ENCODE data around the gene SS18L1.

The SS18L1 gene

GRCh38 chr20:62215991-62216635, 72.5 kb downstream of the SS18L1 start:
- no peak overlapping the region for H3K4me3 ChIP-seq (ENCODE audit: low read length, poor library complexity, severe bottlenecking)
- no peaks in the 10 kb centered on the region for H3K4me1 ChIP-seq (ENCODE audit: insufficient read depth, low read length, poor library complexity, severe bottlenecking)
- no peak for TF ChIP-seq EZH2phosphoT487 (IDR thresholded peaks at IDR 0.05; ENCODE audit: borderline replicate concordance)
- no peak for TF ChIP-seq CTCF (conservative IDR thresholded peaks at IDR 0.05; ENCODE audit: low read length)
- no peak overlapping the region for H2AFZ ChIP-seq (ENCODE audit: low read length)
- H3K79me2 ChIP-seq (ENCODE audit: insufficient read depth, low read length): no peaks in the 10 kb centered on the region
- no peaks in the 10 kb centered on the region for H3K9me3 ChIP-seq (ENCODE audit: insufficient read depth, low read depth, low read length)
- H4K20me1 ChIP-seq (ENCODE audit: insufficient read depth, low read length, poor library complexity, severe bottlenecking): no peaks in the 10 kb centered on the region
- no peak overlapping the region for H3K9ac ChIP-seq (ENCODE audit: low read depth, low read length, poor library complexity, severe bottlenecking)
- H3K4me2 ChIP-seq (ENCODE audit: low read depth, low read length, poor library complexity, severe bottlenecking): no peak overlapping the region
- H3K9me2 ChIP-seq (replicated peaks; ENCODE audit: low read depth, low read length): no peaks in the 10 kb centered on the region
- H3K36me3 ChIP-seq (ENCODE audit: insufficient read depth, low read length): no peaks in the 10 kb centered on the region
- no peaks in the 10 kb centered on the region for H3K27me3 ChIP-seq (ENCODE audit: insufficient read depth, low read length, poor library complexity, severe bottlenecking)
- H3F3A ChIP-seq (ENCODE audit: low read depth): no peaks in the 10 kb centered on the region

- Histone ChIP-seq H3K36me3 (ENCODE audit: insufficient read depth, low read length) (no peaks in the 10 kb centered on the region), H3K27me3 (ENCODE audit: insufficient read depth, low read length, poor library complexity, severe bottlenecking) (no peaks in the 10 kb centered on the region), H3K4me2 (ENCODE audit: low read depth, low read length, poor library complexity, severe bottlenecking) (no peak overlapping the region), H3F3A (ENCODE audit: low read depth) (no peaks in the 10 kb centered on the region), H3K9ac (ENCODE audit: low read depth, low read length, poor library complexity, severe bottlenecking) (no peak overlapping the region), H3K4me3 (ENCODE audit: low read length, poor library complexity, severe bottlenecking) (no peak overlapping the region), H3K9me3 (ENCODE audit: insufficient read depth, low read depth, low read length) (no peaks in the 10 kb centered on the region), H3K9me2 (replicated peaks; ENCODE audit: low read depth, low read length) (no peaks in the 10 kb centered on the region), H2AFZ (ENCODE audit: low read length) (no peak overlapping the region), H3K4me1 (ENCODE audit: insufficient read depth, low read length, poor library complexity, severe bottlenecking) (no peaks in the 10 kb centered on the region), H3K79me2 (ENCODE audit: insufficient read depth, low read length) (no peaks in the 10 kb centered on the region), H4K20me1 (ENCODE audit: insufficient read depth, low read length, poor library complexity, severe bottlenecking) (no peaks in the 10 kb centered on the region)
- TF ChIP-seq EZH2phosphoT487 (IDR thresholded peaks at IDR 0.05; ENCODE audit: borderline replicate concordance): no peak
- TF ChIP-seq CTCF (conservative IDR thresholded peaks at IDR 0.05; ENCODE audit: low read length): no peak
Observed at GRCh38 chr20:62216636-62217566, 73.3 kb downstream of the SS18L1 start.

- Histone ChIP-seq H4K20me1 (ENCODE audit: insufficient read depth, low read length, poor library complexity, severe bottlenecking) (no peaks in the 10 kb centered on the region), H3K4me1 (ENCODE audit: insufficient read depth, low read length, poor library complexity, severe bottlenecking) (no peaks in the 10 kb centered on the region), H3K4me3 (ENCODE audit: low read length, poor library complexity, severe bottlenecking) (no peak overlapping the region), H2AFZ (ENCODE audit: low read length) (no peak overlapping the region), H3K79me2 (ENCODE audit: insufficient read depth, low read length) (no peaks in the 10 kb centered on the region), H3K36me3 (ENCODE audit: insufficient read depth, low read length) (no peaks in the 10 kb centered on the region), H3K4me2 (ENCODE audit: low read depth, low read length, poor library complexity, severe bottlenecking) (no peak overlapping the region), H3K9ac (ENCODE audit: low read depth, low read length, poor library complexity, severe bottlenecking) (no peak overlapping the region), H3K27me3 (ENCODE audit: insufficient read depth, low read length, poor library complexity, severe bottlenecking) (no peaks in the 10 kb centered on the region), H3F3A (ENCODE audit: low read depth) (no peaks in the 10 kb centered on the region), H3K9me2 (replicated peaks; ENCODE audit: low read depth, low read length) (no peaks in the 10 kb centered on the region), H3K9me3 (ENCODE audit: insufficient read depth, low read depth, low read length) (no peaks in the 10 kb centered on the region)
- TF ChIP-seq EZH2phosphoT487 (IDR thresholded peaks at IDR 0.05; ENCODE audit: borderline replicate concordance) (no peak), CTCF (conservative IDR thresholded peaks at IDR 0.05; ENCODE audit: low read length) (no peak)
Observed at GRCh38 chr20:62217913-62218773, 74.6 kb downstream of the SS18L1 start.
